Colonic mucosa (tissue), 4 donors: Measurements from ENCODE around the gene PLPP7. TPM values are rescaled to one million over a fixed set of nuclear protein-coding genes. Genes with fewer than 3 reads are reported as not detected.

Experiments
- DNase-seq: peaks from one replicate; pipeline ENCODE4 v3.0.0-alpha.2; 2020
- H3K27ac ChIP-seq: fragments of 200-600 bp; one replicate; pipeline ENCODE4 v1.8.0; 2021
- H3K27me3 ChIP-seq: fragments of 200-600 bp; one replicate; pipeline ENCODE4 v1.8.0; 2021
- H3K36me3 ChIP-seq: fragments of 200-600 bp; one replicate; pipeline ENCODE4 v1.8.0; 2021
- H3K4me1 ChIP-seq: fragments of 200-600 bp; one replicate; pipeline ENCODE4 v1.8.0; 2021; ENCODE audit warnings: mild to moderate bottlenecking
- H3K4me3 ChIP-seq: fragments of 200-600 bp; one replicate; pipeline ENCODE4 v1.8.0; 2021
- H3K9ac ChIP-seq, 2 donors: one replicate each; pipeline ENCODE4 v1.7.0; 2013; ENCODE audit warnings: control low read depth in 2 of 2, low read depth in 2 of 2, low read length in 2 of 2
- H3K9me3 ChIP-seq: fragments of 200-600 bp; one replicate; pipeline ENCODE4 v1.8.0; 2021
- intact Hi-C: fragments of 100-400 bp; cut with DNase I; formaldehyde crosslinking; loops from one replicate; pipeline ENCODE4 v1.14.1; 2022
- total RNA-seq, 2 donors: library from RNA; stranded (reverse); fragmentation: NEBNext Ultra II Directional in 1 of 2; extraction: Animal tissue kit (Norgen Biotek cat#: 25700) in 1 of 2; gene quantifications; one replicate each; pipeline ENCODE4 v1.2.1, GENCODE V29; 2021
- TF ChIP-seq, protein P1 (sequence below): fragments of 200-600 bp; IDR thresholded peaks from one replicate; pipeline ENCODE4 v1.8.0; 2022; ENCODE audit warnings: antibody characterized with exemption, mild to moderate bottlenecking
- donor health status: healthy.
- donor health status: DM: no; HTN: no; CAD: no.
- donor health status: DM: no; HTN: no; CAD: no.

Gene PLPP7
- total RNA-seq, 2 donors from 2014 or later: 0.40 to 1.1 TPM

GRCh38 chr9:131275332-131276093 is 14.0 kb upstream of the PLPP7 start:
- peak overlapping the region; percentile 58 to 72 for H3K9ac ChIP-seq
- TF ChIP-seq, protein P1, sequence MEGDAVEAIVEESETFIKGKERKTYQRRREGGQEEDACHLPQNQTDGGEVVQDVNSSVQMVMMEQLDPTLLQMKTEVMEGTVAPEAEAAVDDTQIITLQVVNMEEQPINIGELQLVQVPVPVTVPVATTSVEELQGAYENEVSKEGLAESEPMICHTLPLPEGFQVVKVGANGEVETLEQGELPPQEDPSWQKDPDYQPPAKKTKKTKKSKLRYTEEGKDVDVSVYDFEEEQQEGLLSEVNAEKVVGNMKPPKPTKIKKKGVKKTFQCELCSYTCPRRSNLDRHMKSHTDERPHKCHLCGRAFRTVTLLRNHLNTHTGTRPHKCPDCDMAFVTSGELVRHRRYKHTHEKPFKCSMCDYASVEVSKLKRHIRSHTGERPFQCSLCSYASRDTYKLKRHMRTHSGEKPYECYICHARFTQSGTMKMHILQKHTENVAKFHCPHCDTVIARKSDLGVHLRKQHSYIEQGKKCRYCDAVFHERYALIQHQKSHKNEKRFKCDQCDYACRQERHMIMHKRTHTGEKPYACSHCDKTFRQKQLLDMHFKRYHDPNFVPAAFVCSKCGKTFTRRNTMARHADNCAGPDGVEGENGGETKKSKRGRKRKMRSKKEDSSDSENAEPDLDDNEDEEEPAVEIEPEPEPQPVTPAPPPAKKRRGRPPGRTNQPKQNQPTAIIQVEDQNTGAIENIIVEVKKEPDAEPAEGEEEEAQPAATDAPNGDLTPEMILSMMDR: no peak
- DNase-seq: no peak
- H3K4me3 ChIP-seq: peak overlapping the region; percentile 62
- no peaks in the 10 kb centered on the region for H3K9me3 ChIP-seq
- intact Hi-C loops: no loop called here
- peaks cover 13% of the 10 kb centered on the region for H3K27me3 ChIP-seq
- H3K36me3 ChIP-seq: no peaks in the 10 kb centered on the region
- no peaks in the 10 kb centered on the region for H3K4me1 ChIP-seq
- peak overlapping the region; percentile 75 for H3K27ac ChIP-seq

- intact Hi-C loops: no loop called here
- Histone ChIP-seq H3K4me3 (peak within 1 kb of the TSS; percentile 62), H3K9ac (peak within 1 kb of the TSS; percentile 60 to 72), H3K27ac (peak within 1 kb of the TSS; percentile 75), H3K4me1 (no peaks in the 10 kb centered on the region), H3K27me3 (peaks cover 14% of the 10 kb centered on the region), H3K9me3 (no peaks in the 10 kb centered on the region), H3K36me3 (no peaks in the 10 kb centered on the region)
- TF ChIP-seq, protein P1: no peak
- DNase-seq: no peak
Measured at GRCh38 chr9:131276094-131276888, 13.2 kb upstream of the PLPP7 start, which contains the start of gene FAM78A. Gene FAM78A, minus strand, starts transcription at chr9:131276510. Its CDS starts 331 bp downstream, at chr9:131276179.

DNA sequence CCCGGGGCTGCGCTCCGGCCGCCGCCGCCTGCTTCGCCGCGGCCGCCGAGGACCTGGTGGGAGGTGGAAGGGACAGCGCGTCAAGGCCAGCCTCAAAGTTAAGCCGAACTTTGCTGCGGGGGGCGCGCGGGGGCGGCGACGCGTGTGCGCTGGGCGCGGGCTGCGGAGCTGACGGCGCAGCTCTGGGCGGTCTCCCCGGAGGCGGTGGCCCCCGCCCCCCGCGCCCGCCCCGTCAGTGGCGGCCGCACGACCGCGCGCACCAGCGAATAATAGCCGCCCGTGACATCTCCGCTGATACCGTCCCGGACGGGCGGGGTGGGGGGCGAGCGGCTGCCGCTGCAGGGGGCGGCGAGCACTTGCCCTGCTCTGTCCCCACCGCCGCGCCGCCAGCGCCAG is 12.6 kb upstream of the PLPP7 start:
- no peaks in the 10 kb centered on the region for H3K9me3 ChIP-seq
- H3K9ac ChIP-seq: peak overlapping the region in 1 of 2 donors; percentile 60
- peak overlapping the region; percentile 75 for H3K27ac ChIP-seq
- TF ChIP-seq, protein P1: no peak
- intact Hi-C loops: no loop called here
- H3K27me3 ChIP-seq: peaks cover 17% of the 10 kb centered on the region
- peak overlapping the region; percentile 62 for H3K4me3 ChIP-seq
- no peaks in the 10 kb centered on the region for H3K36me3 ChIP-seq
- no peak for DNase-seq
- H3K4me1 ChIP-seq: no peaks in the 10 kb centered on the region

DNA sequence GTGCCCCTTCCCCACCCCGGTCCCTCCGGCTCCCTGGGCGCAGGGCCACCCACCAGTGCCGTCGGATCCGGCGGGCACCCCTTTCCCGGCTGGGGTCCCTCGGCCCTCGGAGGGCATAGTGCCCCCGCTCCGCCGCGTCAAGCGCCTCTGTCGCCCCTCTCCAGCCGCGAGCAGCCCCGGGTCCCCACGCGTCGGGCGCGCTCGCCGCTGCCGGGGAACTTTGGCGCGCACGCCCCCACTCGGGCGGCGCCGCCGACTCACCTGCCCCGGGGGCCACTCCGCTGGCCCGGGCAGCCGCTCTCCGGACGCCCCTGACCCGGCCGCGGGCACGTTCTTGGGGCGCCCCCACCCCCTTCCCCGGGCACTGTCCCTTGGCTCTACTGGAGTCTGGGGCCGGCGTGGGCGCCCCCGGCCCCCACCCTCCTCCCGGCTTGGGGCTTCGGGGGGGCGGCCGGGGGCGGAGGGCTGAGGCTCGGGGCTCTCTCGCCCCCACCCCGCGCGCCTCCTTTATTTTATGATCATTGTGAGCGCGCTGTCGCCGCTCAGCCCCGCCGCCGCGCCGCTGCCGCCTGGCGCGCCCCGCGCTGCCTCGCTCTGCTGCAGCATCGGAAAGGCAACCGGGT is 12.1 kb upstream of the PLPP7 start:
- Histone ChIP-seq H3K27ac (peak overlapping the region; percentile 75), H3K9ac (peak overlapping the region in 1 of 2 donors; percentile 60), H3K36me3 (no peaks in the 10 kb centered on the region), H3K27me3 (peaks cover 22% of the 10 kb centered on the region), H3K4me3 (peak overlapping the region; percentile 62), H3K4me1 (no peaks in the 10 kb centered on the region), H3K9me3 (no peaks in the 10 kb centered on the region)
- DNase-seq: no peak
- TF ChIP-seq, protein P1: no peak
- intact Hi-C loops: no loop called here

GRCh38 chr9:131277910-131278701 is 11.4 kb upstream of the PLPP7 start:
- H3K9ac ChIP-seq: peak overlapping the region in 1 of 2 donors; percentile 60
- peak overlapping the region; percentile 75 for H3K27ac ChIP-seq
- TF ChIP-seq, protein P1: no peak
- H3K36me3 ChIP-seq: no peaks in the 10 kb centered on the region
- no peaks in the 10 kb centered on the region for H3K9me3 ChIP-seq
- intact Hi-C loops: no loop called here
- peaks cover 29% of the 10 kb centered on the region for H3K27me3 ChIP-seq
- peak overlapping the region; percentile 62 for H3K4me3 ChIP-seq
- no peaks in the 10 kb centered on the region for H3K4me1 ChIP-seq
- DNase-seq: peak; percentile 80
